Erythroblast (primary cell): Measurements from ENCODE around the gene CMTM7.

Source experiments
- GATA1 ChIP-seq: IDR thresholded peaks from 2 replicates; pipeline ENCODE4 v1.6.1; 2011; ENCODE audit warnings: low read depth, mild to moderate bottlenecking, control low read depth, low read length, moderate library complexity
- POLR2A ChIP-seq: IDR thresholded peaks from 2 replicates; pipeline ENCODE4 v1.6.1; 2011; ENCODE audit warnings: mild to moderate bottlenecking, low read length

GRCh38 chr3:32387512-32387911 is 4.1 kb upstream of the CMTM7 start:
- TF ChIP-seq POLR2A = no peak
- TF ChIP-seq GATA1 = no peak
